ENCODE data around the gene PRM1.
"Not testable (repeated sequence)": the region's sequence is repeated elsewhere in the genome, so short reads cannot be mapped to it uniquely, and the experiment has no call there.

Gene PRM1

GRCh38 chr16:11313493-11314308 is 32.6 kb upstream of the PRM1 start:
- no peak for DNase-seq

GRCh38 chr16:11312718-11313492 is 31.8 kb upstream of the PRM1 start:
- peak; percentile 44 for DNase-seq

DNA sequence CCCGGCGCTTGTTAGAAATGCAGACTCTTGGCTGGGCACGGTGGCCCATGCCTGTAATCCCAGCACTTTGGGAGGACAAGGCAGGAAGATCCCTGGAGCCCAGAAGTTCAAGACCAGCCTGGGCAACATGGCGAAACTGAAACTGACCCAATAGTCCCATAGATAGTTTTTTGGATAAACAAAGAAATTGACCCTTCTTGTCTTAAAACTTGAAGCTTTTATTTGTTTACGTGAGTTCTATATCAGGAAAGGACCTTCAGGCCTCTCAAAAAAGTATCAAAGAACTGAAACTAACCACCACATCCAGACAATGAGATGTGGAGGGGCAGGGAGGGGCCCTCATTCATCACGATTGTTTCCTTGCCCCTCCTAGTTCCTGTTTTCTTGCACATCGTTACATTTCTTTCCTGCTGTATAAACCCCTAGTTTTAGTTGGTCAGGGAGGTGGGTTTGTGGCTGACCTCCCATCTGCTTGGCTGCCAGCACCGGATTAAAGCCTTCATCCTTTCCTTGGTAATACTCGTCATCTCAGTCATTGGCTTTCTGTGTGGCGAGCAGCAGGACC is 29.9 kb upstream of the PRM1 start:
- DNase-seq: no peak

DNA sequence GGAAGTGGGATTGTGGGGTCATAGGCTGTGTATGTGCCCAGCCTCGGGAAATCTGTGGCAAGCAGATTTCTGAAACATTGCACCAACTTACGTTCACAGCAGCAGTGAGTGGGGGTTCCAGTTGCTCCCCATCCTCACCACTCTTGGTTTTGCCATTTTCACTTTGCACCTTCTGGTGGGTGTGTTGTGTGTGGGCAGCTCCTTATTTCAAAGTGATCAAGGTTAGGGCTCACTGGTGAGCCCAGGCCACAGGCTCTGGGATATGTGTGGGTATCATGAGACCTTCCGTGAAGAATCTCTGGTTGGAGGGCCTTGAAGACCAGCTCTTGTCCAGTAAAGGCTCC is 29.5 kb upstream of the PRM1 start:
- DNase-seq: no peak

DNA sequence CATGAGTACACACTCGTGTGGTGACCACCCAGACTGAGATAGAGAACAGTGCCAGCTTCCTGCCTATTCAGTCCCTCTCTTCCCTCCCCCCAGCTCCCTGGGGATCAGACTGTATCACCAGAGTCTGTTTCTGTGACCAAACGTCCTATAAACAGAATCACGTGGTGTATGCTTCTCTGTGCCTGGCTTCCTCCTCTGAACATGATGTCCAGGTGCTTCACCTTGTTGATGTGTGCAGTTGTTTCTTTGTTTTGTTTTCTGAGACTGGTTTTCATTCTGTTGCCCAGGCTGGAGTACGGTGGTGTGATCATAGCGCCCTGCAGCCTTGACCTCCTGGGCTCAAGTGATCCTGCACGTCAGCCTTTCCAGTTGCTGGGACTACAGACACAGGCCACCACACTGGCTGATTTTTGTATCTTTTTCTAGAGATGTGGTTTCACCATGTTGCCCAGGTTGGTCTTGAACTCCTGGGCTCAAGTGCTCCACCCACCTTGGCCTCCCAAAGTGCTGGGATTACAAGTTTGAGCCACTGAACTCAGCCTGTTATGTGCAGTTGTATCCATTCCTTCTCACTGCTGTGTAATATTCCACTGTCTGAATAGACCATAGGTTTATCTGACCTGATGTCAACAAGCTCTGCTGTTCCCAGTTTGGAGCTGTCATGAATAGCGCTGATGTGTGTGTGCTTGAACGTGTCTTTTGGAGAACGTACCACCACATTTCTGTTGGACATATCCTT is 28.9 kb upstream of the PRM1 start:
- DNase-seq: no peak

- DNase-seq: no peak
These were observed 27.6 kb upstream of the PRM1 start for GRCh38 chr16:11308493-11309283.

DNA sequence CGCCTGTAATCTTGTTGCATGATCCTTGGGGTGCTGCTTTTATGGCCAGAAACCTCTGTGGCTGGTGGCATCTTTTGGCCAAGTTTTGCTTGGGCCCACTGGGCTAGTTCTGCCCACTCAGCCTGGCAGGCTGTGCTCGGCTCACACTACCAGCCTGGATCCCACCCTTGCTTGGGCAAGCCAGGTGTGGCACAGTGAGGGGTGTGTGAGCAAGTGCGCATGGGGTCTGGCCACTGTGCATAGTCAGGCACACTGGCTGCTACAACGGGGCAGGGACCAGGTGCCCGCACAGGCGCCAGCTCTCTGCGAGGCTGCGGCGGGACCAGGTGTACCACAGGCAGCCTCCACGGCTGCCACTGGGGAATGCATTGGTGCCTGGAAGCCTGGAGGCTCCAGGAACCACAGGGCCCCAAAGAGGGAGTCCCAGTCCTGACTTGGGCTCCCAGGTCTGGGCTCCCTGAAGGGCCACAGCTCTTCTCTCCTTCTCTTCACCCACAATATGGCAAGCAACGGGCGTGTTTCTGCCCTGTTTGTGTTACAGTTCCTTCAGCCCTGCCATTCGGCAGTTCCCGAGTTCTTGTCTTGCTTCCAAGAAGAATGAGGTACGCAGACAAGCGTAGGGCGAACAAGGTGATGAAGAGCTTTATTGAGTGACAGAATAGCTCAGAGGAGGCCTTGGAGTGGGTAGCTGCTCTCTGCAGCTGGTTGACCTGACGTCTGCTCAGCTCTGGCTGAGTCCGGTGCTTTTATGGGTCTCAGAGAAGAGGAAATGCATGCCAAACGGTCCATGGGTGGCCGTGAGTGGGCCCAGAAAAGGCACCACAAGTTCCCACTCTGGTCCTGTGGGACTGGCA is 26.7 kb upstream of the PRM1 start:
- no peak for DNase-seq

DNA sequence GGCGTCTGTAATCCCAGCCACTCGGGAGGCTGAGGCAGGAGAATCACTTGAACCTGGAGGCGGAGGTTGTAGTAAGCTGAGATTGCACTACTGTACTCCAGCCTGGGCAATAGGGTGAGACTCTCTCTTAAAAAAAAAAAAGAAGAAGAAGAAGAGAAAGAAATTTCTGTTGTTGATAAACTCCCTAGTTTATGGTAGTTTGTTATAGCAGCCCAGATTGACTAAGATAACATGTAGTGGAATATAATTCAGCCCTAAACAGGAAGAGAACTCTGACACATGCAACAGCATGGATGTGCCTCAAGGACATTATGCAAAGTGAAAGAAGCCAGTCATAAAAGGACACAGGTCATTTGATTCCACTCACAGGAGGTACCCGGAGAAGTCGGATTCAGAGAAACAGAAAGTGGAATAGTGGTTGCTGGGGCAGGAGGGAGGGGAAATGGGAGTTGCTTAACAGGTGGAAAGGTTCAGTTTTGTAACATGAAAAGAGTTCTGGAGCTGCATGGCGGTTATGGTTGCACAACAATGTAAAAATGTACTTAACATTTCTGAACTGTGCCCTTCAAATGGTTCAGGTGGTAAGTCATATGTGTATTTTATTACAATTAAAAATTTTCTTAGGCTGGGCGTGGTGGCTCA is 26.0 kb upstream of the PRM1 start:
- DNase-seq: no peak

DNA sequence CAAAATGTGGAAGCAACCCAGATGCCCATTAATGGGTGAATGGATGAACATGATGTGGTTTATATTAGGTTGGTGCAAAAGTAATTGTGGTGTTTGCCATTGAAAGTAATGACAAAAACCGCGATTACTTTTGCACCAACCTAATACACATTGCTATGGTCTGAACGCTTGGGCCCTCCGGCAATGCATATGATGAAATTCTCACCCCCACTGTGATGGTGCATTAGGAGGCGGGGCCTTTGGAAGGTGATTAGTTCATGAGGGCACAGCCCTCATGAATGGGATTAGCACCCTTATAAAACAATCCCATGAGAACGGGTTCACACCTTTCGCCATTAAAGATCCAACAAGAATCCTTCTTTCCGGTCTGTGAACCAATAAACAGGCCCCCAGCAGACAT is 25.3 kb upstream of the PRM1 start:
- no peak for DNase-seq

GRCh38 chr16:11303405-11304138 is 22.4 kb upstream of the PRM1 start:
- no peak for DNase-seq

GRCh38 chr16:11302977-11303376 is 21.8 kb upstream of the PRM1 start:
- no peak for DNase-seq

GRCh38 chr16:11301645-11302501 is 20.7 kb upstream of the PRM1 start:
- no peak for DNase-seq

GRCh38 chr16:11300560-11300892 is 19.4 kb upstream of the PRM1 start:
- DNase-seq: no peak

GRCh38 chr16:11299865-11300559 is 18.9 kb upstream of the PRM1 start:
- DNase-seq: no peak

- not testable (repeated sequence) for DNase-seq
These were observed 17.9 kb upstream of the PRM1 start for GRCh38 chr16:11298950-11299547.

DNA sequence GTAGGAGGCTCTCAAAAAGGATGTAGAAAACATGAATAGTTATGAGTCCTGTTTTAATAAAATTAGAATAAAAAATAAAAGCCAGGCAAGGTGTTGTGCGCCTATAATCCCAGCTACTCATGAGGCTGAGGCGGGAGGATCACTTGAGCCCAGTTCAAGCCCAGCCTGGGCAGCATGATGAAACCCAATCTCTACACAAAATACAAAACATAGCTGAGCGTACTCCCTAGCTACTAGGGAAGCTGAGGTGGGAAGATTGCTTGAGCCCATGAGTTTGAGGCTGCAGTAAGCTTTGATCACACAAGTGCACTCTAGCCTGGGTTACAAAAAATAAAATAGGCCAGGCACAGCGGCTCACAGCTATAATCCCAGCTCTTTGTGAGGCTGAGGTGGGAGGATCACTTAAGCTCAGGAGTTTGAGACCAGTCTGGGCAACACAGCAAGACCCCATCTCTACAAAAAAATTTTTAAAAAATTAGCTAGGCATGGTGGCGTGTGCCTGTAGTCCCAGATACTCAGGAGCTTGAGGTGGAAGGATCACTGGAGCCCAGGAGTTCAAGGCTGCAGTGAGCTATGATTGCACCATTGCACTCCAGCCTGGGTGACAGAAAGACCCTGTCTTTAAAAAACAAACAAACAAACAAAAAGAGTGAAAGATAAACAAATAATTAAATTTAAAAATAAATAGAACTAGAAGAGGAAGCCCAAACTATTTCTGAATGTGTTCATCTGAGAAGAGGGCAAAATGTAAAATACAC is 17.2 kb upstream of the PRM1 start:
- no peak for DNase-seq

DNA sequence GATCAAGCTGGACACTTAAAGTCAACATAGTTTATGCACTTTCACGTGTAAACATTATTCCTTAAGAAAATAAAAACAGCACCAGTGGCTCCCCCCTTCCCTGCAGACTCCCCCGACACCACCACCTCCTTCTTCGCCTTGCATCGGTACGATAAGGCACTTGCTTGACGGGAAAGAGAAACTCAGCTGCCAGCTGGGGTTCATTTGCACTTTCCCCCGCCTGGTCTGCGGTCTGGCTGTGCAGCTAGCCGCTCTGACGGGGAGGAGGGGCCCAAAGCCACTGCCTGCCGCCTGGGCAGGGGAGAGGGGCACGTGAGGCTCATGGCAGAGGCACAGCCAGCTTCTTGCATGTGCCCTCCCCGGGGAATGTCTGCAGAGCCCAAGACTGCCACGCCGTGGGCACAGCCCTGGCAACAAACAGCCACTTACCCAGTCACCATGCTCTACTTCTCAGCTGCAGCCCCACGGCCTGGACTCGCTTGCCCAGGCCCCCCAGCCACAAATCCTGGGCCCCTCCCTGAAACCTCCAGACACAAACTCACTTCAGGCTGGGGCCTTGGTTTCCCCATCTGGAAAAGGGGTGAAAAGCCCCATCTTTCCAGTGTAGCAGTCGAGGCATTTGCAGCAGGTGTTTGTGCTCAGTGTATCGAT is 16.5 kb upstream of the PRM1 start:
- DNase-seq: peak; percentile 76
